ENCODE measurements around the gene NEB.

NEB gene

DNA sequence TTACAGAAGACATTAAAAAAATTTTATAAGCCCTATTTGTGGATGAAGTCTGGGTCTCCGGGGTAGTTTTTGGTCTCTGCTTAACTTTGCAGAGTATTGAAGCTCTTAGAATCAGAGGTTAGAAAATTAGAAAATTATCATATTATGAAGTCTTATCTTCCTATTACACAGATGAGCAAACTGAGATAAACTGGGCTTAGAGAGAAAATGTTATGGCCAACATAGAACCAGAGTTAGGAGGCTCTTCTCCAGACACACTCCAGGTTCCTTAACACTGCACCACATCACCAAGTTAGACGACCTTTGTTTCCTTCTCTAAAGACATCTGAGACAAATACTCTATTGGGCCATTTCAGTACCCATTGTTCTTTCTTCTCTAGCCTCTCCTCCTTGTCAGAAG lies 36.7 kb upstream of the NEB start:
- Mint-ChIP-seq H3K9me3 (peaks cover 2% of the 10 kb centered on the region), H3K27me3 (no peaks in the 10 kb centered on the region), H3K4me3 (peak overlapping the region; percentile 6), H3K27ac (peak overlapping the region; percentile 100), H3K36me3 (peaks cover 7% of the 10 kb centered on the region), H3K4me1 (peaks cover 57% of the 10 kb centered on the region)
- ATAC-seq (ENCODE audit: low read depth) (peak; percentile 12), DNase-seq (ENCODE audit: low spot score in 2 of 2) (no peak)

DNA sequence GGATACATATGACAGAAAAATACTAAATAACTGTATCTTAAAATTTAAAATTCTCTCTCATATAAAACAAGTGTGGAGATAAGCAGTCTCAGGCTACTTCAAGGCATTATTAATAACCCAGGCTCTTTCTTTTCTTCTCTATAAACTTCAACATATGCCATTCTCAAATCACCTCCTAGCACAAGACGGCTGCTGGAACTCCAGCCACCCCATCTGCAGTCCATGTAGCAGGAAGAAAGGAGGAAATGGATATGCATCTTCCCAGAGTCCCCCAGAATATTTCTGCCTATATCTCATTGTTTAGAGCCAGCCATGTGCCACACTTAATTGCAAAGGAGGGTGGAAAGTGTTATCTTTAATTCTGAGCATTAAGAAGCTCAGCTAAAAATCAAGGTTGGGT lies 35.3 kb upstream of the NEB start:
- peaks cover 60% of the 10 kb centered on the region for H3K4me1 Mint-ChIP-seq
- H3K27ac Mint-ChIP-seq: peak overlapping the region; percentile 100
- H3K27me3 Mint-ChIP-seq: no peaks in the 10 kb centered on the region
- peaks cover 2% of the 10 kb centered on the region for H3K36me3 Mint-ChIP-seq
- H3K9me3 Mint-ChIP-seq: peaks cover 2% of the 10 kb centered on the region
- DNase-seq (ENCODE audit: low spot score in 2 of 2): no peak
- no peak overlapping the region for H3K4me3 Mint-ChIP-seq
- no peak for ATAC-seq (ENCODE audit: low read depth)

DNA sequence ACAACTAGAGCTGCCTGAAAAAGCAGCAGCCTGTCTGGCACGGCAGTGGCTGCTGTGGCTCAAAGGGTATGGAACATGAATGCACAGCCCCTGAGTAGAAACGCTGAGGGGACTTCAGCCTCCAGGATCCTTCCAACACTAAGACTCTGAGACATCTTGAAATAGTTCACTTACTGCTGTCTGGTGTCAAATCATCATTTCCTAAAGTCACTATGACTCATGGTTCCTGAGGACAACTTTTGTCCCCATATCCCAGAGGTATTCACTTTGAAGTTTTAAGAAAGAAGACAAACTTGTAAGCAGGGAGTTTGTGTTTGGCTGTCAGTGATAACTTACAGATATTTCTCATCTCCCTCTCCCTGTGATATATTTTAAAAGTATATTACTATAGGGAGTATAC lies 33.3 kb upstream of the NEB start:
- Mint-ChIP-seq H3K27me3 (no peaks in the 10 kb centered on the region), H3K4me1 (peaks cover 70% of the 10 kb centered on the region), H3K4me3 (no peak overlapping the region), H3K36me3 (peaks cover 2% of the 10 kb centered on the region), H3K9me3 (peaks cover 2% of the 10 kb centered on the region), H3K27ac (peak overlapping the region; percentile 94)
- no peak for ATAC-seq (ENCODE audit: low read depth)
- no peak for DNase-seq (ENCODE audit: low spot score in 2 of 2)

DNA sequence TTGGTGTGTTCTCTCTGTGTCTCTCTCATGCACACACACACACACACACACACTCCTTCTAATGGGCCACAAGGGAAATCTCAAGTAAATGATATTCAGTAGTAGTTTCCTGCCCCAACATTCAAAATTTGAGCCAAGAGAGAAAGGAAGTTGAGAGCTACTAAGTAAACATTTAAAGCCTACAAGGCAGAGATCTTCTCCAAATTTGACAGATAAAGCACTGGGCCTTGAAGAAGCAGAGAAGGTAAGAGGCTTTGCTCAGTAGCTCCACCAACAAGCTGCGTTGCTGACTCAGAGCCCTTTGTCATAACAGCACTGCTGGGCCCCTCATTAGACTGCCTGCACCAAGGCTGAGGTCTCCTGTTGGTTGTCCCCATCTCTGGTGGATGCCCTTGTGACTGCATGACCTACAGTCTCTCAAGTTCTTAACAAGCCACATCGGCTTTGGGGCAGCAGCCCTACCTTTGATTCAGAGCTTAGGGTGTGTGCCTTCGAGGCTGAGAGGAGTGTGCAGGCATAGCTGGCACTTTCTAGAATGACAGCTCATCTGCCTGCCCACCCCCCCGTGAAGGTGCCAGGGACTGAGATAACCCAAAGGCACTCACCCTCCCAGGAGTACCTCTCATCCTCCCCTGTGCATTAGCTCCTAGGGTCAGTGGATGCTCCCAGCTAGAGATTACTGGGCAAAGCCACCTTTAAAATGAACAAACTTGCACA lies 32.3 kb upstream of the NEB start:
- Mint-ChIP-seq H3K4me1 (peaks cover 63% of the 10 kb centered on the region), H3K4me3 (peak overlapping the region; percentile 76), H3K9me3 (peaks cover 2% of the 10 kb centered on the region), H3K36me3 (peaks cover 2% of the 10 kb centered on the region), H3K27me3 (no peaks in the 10 kb centered on the region), H3K27ac (peak overlapping the region; percentile 94)
- DNase-seq (ENCODE audit: low spot score in 2 of 2) (peak; percentile 33 to 34), ATAC-seq (ENCODE audit: low read depth) (peak; percentile 62)

DNA sequence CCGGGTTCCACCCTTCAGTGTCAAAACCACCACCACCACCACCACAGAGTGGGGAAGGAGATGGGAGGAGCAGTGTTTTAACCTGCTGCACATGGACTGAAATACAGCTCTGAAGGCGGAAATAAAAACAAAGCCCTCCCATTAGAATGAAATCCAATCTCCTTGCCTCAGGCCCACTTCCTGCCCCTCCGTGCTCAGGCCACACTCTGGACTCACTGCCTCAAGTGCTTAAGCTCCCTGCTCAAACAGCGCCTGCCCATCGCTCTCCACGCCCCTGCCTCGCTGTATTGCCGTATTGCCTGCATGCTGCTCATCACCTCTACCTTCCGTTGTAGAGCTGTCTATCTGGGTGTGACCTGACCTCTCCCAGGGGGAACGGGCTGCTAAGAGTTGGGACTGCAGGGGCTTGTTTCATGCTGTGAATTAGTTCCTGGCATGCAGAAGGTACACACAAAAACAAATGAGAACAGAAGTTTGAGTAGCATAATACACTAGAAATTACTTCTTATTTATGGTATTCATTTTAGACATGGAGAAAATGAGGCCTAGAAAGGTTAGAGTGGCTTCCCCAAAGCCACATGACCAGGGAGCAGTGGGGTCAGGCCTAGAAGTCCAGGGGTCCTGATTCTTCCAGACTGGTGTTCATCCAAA lies 31.6 kb upstream of the NEB start:
- Mint-ChIP-seq H3K9me3 (peaks cover 2% of the 10 kb centered on the region), H3K27ac (peak overlapping the region; percentile 94), H3K36me3 (peaks cover 2% of the 10 kb centered on the region), H3K27me3 (no peaks in the 10 kb centered on the region), H3K4me3 (peak overlapping the region; percentile 76), H3K4me1 (peaks cover 59% of the 10 kb centered on the region)
- peak in 1 of 2 donors; percentile 30 for DNase-seq (ENCODE audit: low spot score in 2 of 2)
- peak; percentile 67 for ATAC-seq (ENCODE audit: low read depth)

DNA sequence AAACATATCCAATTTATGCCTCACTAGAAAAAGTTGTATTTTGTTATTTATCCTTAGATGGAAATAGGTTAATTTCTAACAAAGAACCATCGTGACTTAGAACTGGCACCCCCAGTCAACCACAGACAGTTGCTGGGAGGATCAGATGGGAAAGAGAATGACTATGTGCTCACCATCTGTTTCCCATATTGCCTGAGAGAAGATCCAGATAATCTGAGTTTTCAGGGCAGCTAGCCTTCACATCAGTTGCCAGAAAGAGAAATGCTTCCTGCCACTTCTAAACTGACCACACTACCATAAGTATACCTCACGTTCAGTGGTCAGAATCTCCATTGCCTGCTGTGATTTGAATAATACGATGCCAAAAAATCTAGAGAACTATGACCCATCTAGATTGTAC lies 28.4 kb upstream of the NEB start:
- Mint-ChIP-seq H3K4me3 (no peak overlapping the region), H3K4me1 (peaks cover 45% of the 10 kb centered on the region), H3K9me3 (no peaks in the 10 kb centered on the region), H3K27me3 (no peaks in the 10 kb centered on the region), H3K27ac (peak overlapping the region; percentile 83), H3K36me3 (peaks cover 2% of the 10 kb centered on the region)
- DNase-seq (ENCODE audit: low spot score in 2 of 2) (no peak), ATAC-seq (ENCODE audit: low read depth) (no peak)

DNA sequence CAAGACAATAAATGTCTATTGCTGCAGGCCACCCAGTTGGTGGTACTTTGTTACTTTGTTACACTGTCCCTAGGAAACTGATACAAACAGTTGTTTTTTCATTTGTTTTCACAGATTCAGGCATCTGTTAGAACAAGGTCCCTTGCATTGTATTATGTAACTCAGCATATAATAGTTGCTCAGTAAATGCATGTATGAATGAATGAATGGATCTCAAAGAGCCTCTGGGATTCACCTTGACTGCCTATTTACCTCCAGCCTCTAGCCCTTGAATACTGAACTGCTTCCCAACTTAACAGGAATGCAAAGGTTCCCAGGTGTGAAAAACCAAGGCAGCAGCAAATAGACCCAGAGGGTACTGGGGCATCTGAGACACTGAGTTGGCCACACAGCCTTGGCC lies 27.4 kb upstream of the NEB start:
- H3K27ac Mint-ChIP-seq: no peak overlapping the region
- no peak overlapping the region for H3K4me3 Mint-ChIP-seq
- ATAC-seq (ENCODE audit: low read depth): no peak
- peaks cover 1% of the 10 kb centered on the region for H3K9me3 Mint-ChIP-seq
- H3K36me3 Mint-ChIP-seq: peaks cover 5% of the 10 kb centered on the region
- H3K27me3 Mint-ChIP-seq: no peaks in the 10 kb centered on the region
- H3K4me1 Mint-ChIP-seq: peaks cover 42% of the 10 kb centered on the region
- no peak for DNase-seq (ENCODE audit: low spot score in 2 of 2)

DNA sequence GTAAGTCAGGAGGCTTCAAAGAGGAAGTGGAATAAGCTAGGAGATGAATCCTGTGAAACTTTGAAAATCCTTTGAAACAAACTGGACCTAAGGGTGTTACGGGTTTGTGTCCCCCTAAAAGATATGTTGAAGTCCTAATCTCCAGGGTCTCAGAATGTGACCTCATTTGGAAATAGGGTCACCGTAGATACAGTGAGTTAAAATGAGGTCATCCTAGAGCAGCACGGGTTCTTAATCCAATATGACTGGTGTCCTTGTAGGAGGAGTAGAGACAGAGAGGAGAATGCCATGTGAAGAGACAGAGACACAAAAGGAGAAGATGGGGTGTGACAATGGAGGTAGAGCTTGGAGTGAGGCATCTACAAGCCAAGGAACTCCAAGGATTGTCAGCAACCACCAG lies 26.9 kb upstream of the NEB start:
- H3K9me3 Mint-ChIP-seq: peaks cover 1% of the 10 kb centered on the region
- no peaks in the 10 kb centered on the region for H3K27me3 Mint-ChIP-seq
- DNase-seq (ENCODE audit: low spot score in 2 of 2) (no peak), ATAC-seq (ENCODE audit: low read depth) (no peak)
- no peak overlapping the region for H3K4me3 Mint-ChIP-seq
- H3K27ac Mint-ChIP-seq: no peak overlapping the region
- H3K36me3 Mint-ChIP-seq: peaks cover 5% of the 10 kb centered on the region
- peaks cover 39% of the 10 kb centered on the region for H3K4me1 Mint-ChIP-seq

DNA sequence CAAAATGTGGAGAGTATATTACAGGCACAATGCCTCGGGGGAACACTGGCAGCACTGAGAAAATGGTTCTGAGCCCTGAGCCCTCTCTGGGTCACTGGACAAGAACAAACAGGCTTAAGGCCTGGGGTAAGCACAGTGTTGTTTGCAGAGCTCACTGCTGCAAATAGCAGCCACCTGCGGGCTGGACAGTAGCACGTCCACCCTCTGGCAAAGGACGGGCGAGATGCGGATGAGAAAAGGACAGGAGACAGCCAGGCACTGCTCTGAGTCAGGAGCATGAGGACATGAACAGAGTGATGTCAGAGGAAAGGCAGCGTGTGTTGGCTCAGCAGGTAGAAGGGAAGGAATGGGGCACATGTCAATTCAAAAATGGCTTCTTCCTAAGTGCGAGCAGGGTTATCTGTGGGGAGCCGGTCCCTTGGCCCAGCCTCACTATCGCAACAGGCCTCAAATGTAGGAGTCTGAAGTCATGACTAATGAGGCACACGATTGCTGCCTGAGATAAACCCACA lies 25.9 kb upstream of the NEB start:
- no peaks in the 10 kb centered on the region for H3K27me3 Mint-ChIP-seq
- H3K4me3 Mint-ChIP-seq: no peak overlapping the region
- H3K27ac Mint-ChIP-seq: no peak overlapping the region
- DNase-seq (ENCODE audit: low spot score in 2 of 2) (no peak), ATAC-seq (ENCODE audit: low read depth) (no peak)
- peaks cover 30% of the 10 kb centered on the region for H3K4me1 Mint-ChIP-seq
- H3K9me3 Mint-ChIP-seq: peaks cover 1% of the 10 kb centered on the region
- peaks cover 5% of the 10 kb centered on the region for H3K36me3 Mint-ChIP-seq

DNA sequence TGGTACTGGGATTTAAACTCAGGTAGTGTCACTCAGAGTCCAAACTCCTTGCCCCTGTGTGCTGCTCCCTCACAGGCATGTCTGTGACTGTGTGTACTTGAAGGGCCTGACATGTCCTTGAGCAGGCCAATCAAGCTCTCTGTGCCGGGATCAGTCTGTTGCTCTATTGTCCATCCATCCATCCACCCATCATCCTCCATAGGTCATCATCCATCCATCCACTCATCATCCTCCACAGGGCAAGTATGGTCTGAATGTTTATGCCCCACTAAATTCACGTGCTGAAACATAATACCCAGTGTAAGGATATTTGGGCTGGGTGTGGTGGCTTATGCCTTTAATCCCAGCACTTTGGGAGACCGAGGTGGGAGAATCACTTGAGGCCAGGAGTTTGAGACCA lies 24.5 kb upstream of the NEB start:
- DNase-seq (ENCODE audit: low spot score in 2 of 2): no peak
- Mint-ChIP-seq H3K9me3 (peaks cover 1% of the 10 kb centered on the region), H3K4me1 (peaks cover 18% of the 10 kb centered on the region), H3K27ac (no peak overlapping the region), H3K4me3 (no peak overlapping the region), H3K27me3 (no peaks in the 10 kb centered on the region), H3K36me3 (peaks cover 5% of the 10 kb centered on the region)
- no peak for ATAC-seq (ENCODE audit: low read depth)

DNA sequence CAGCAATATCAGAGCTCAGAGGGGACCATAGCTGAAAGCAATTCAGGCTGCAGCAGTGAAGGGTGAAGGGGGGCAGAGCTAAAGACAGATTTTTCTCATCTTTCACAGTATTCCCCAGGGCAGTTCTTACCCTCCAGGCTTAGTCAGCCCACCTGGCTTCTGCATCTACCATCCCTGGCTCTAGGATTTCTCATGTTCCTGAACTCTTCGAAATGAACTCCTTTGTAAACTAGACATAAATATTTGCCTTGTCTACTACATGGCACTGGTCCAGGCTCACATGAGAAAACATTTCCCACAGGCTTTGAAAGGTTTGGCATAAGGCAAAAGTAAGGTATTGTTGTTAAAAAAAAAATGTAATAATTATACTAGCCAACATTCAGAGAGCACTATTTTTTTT lies 23.6 kb upstream of the NEB start:
- peaks cover 12% of the 10 kb centered on the region for H3K4me1 Mint-ChIP-seq
- no peak overlapping the region for H3K27ac Mint-ChIP-seq
- ATAC-seq (ENCODE audit: low read depth) (no peak), DNase-seq (ENCODE audit: low spot score in 2 of 2) (no peak)
- H3K27me3 Mint-ChIP-seq: no peaks in the 10 kb centered on the region
- H3K9me3 Mint-ChIP-seq: peaks cover 1% of the 10 kb centered on the region
- H3K36me3 Mint-ChIP-seq: peaks cover 5% of the 10 kb centered on the region
- no peak overlapping the region for H3K4me3 Mint-ChIP-seq

DNA sequence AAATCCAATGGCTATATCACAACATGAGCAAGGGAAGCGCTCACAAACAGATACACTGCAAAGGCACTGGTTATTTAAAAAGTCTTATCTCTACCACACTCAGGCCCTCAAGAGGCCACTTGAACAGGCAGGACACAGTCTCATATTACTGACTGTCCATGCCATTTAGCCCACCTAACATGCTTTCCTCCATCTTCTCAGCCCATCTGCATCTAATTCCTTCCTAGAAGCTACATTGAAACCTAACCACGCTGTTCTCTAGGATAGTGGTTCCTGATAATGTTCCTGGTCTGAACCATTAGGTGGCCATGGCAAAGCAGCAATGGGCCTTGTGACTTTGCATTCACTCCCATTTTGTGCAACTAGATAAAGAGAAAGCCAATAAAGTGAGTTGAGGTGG lies 22.5 kb upstream of the NEB start:
- H3K27ac Mint-ChIP-seq: no peak overlapping the region
- H3K4me1 Mint-ChIP-seq: peaks cover 12% of the 10 kb centered on the region
- DNase-seq (ENCODE audit: low spot score in 2 of 2) (no peak), ATAC-seq (ENCODE audit: low read depth) (no peak)
- H3K36me3 Mint-ChIP-seq: peaks cover 5% of the 10 kb centered on the region
- peaks cover 1% of the 10 kb centered on the region for H3K9me3 Mint-ChIP-seq
- H3K4me3 Mint-ChIP-seq: no peak overlapping the region
- no peaks in the 10 kb centered on the region for H3K27me3 Mint-ChIP-seq

DNA sequence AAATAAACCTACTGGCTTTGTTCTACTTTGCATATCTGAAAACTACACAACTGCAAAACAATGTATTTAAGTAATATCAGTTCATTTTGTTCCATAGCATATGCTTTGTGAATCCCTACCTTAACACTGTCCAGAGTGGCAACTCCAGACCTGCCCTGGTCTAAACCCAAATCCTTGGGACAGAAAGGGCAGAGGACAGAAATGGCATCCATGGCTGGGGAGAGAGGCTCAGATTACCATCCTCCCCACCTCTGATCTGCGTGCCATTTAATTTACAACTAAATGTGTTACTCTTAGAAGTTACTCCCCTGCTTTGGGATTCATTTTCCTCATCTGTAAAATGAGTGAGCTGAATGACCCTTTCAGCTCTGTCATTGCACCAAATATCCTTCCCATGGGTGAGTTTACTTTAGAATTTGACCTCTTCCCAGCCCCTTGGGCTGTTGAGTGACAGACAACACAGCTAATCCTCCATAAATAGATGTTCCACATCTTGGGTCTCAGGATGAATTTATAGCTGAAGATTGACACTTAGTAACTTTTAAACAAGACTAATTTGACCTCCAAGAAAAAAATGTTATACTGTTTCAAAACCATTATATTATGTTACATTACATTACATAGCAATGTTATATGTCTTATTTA lies 20.1 kb upstream of the NEB start:
- peaks cover 3% of the 10 kb centered on the region for H3K36me3 Mint-ChIP-seq
- no peaks in the 10 kb centered on the region for H3K27me3 Mint-ChIP-seq
- no peak overlapping the region for H3K4me3 Mint-ChIP-seq
- H3K9me3 Mint-ChIP-seq: peaks cover 1% of the 10 kb centered on the region
- DNase-seq (ENCODE audit: low spot score in 2 of 2) (no peak), ATAC-seq (ENCODE audit: low read depth) (no peak)
- H3K27ac Mint-ChIP-seq: no peak overlapping the region
- peaks cover 9% of the 10 kb centered on the region for H3K4me1 Mint-ChIP-seq

DNA sequence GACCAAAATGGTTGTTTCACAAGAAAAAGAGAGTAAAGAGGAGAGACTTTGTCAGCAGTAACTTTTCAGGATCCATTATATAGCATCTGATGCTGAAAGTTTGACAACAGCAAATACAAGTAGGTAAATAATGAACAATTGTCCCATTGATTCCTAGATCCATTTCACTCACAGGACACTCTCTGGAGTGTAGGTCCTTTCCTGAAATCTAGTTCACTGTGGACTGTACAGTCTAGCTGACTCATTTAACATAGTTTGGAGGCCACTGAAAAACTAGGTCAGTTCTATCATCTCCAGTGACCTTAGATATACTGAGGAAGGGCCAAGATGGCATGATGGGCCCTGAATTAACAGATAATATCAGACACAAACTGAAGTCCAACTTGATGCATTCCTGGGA lies 19.3 kb upstream of the NEB start:
- Mint-ChIP-seq H3K27ac (no peak overlapping the region), H3K4me3 (no peak overlapping the region), H3K9me3 (peaks cover 1% of the 10 kb centered on the region), H3K27me3 (no peaks in the 10 kb centered on the region), H3K4me1 (peaks cover 9% of the 10 kb centered on the region), H3K36me3 (peaks cover 3% of the 10 kb centered on the region)
- DNase-seq (ENCODE audit: low spot score in 2 of 2) (no peak), ATAC-seq (ENCODE audit: low read depth) (no peak)
